ENCODE data around the gene CNTNAP2.

Gene CNTNAP2

DNA sequence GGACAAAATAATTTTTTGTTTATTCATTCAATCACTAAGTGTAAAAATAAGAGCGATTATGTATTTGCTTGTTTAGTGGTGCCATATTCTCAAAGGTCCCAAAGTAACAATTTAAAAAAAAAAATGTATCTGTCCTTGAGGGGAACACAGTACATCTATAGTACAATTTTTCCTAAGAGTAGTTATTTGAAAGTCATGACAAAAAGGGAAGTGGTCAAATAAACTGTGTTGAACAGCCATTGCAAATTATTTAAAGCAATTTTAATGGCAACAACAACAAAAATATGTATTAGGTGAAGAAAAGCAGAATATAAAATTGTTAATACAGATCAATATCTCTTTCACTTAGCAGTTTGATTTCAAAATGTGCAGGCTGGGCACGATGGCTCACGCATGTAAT is 943.5 kb downstream of the CNTNAP2 start:
- TF ChIP-seq PAX5 (IDR thresholded peaks at IDR 0.05; ENCODE audit: insufficient read depth, low read length, severe bottlenecking) = no peak
- FAIRE-seq = no peak
- DNase-seq (ENCODE audit: insufficient read length, low spot score) = no peak

DNA sequence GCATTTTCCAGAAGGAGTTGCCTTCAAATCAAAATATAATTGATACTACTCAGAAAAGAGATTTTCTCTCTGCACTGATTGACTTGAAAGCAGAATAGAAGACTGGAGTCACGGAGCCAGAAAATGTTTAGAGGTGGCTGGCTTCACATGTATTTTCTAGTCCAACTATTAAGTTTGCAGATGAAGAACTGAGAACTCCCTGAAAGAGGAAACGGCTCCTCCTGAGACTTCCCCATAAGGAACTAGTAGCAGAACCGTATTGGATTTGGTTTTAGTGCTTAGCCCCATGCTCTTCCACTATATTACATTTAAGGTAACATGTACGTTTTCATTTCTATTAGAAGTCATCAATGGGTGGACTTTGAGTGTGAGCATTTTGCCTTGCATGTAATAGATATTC is 946.3 kb downstream of the CNTNAP2 start:
- no peak for TF ChIP-seq SPI1 (IDR thresholded peaks at IDR 0.05; ENCODE audit: low read depth, low read length)
- TF ChIP-seq TAF1 (IDR thresholded peaks at IDR 0.05; ENCODE audit: low read depth, low read length) = no peak
- TF ChIP-seq POLR2A (IDR thresholded peaks at IDR 0.05; ENCODE audit: low read depth, low read length) = no peak
- no peak for TF ChIP-seq POLR2AphosphoS5 (IDR thresholded peaks at IDR 0.05; ENCODE audit: low read depth, low read length)
- TF ChIP-seq PAX5 (IDR thresholded peaks at IDR 0.05; ENCODE audit: insufficient read depth, low read length, severe bottlenecking) = no peak
- TF ChIP-seq POU2F2 (IDR thresholded peaks at IDR 0.05; ENCODE audit: low read depth, low read length) = no peak
- no peak for DNase-seq (ENCODE audit: insufficient read length, low spot score)
- FAIRE-seq = no peak

DNA sequence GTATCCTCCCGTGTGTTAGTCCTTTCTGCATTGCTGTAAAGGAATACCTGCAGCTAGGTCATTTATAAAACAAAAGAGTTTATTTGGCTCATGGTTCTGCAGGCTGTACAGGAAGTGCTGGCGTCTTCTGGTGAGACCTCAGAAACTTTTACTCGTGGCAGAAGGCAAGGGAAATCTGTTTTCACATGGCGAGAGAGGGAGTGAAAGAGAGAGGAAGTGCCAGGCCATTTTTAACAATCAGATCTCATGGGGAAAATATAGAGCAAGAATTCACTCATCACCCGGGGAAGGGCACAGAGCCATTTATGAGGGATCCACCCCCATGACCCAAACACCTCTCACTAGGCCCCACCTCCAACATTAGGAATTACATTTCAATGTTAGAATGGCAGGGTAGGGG is 952.2 kb downstream of the CNTNAP2 start:
- no peak for DNase-seq (ENCODE audit: insufficient read length, low spot score)
- TF ChIP-seq POLR2AphosphoS5 (IDR thresholded peaks at IDR 0.05; ENCODE audit: low read depth, low read length) = no peak
- no peak for TF ChIP-seq PAX5 (IDR thresholded peaks at IDR 0.05; ENCODE audit: insufficient read depth, low read length, severe bottlenecking)
- no peak for TF ChIP-seq SPI1 (IDR thresholded peaks at IDR 0.05; ENCODE audit: low read depth, low read length)
- no peak for TF ChIP-seq TAF1 (IDR thresholded peaks at IDR 0.05; ENCODE audit: low read depth, low read length)
- TF ChIP-seq POU2F2 (IDR thresholded peaks at IDR 0.05; ENCODE audit: low read depth, low read length) = no peak
- TF ChIP-seq POLR2A (IDR thresholded peaks at IDR 0.05; ENCODE audit: low read depth, low read length) = no peak
- no peak for FAIRE-seq

DNA sequence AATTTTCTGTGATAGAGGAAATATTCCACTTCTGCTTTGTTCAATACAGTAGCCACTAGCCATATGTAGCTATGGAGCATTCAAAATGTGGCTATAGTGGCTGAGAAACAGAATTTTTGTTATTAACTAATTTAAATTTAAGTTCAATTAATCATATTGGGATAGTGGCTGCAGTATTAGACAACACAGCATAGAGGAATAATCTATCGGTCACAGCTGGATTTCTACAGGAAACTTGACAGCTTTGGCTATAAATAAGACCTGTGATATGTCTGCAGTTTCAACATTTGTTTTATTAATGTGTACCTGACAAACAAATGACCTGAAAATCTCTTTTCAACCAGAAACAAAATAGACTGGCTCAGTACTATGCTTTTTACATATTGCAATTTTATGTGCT is 953.2 kb downstream of the CNTNAP2 start:
- TF ChIP-seq POLR2AphosphoS5 (IDR thresholded peaks at IDR 0.05; ENCODE audit: low read depth, low read length) = no peak
- no peak for TF ChIP-seq SPI1 (IDR thresholded peaks at IDR 0.05; ENCODE audit: low read depth, low read length)
- TF ChIP-seq PAX5 (IDR thresholded peaks at IDR 0.05; ENCODE audit: insufficient read depth, low read length, severe bottlenecking) = no peak
- no peak for TF ChIP-seq POU2F2 (IDR thresholded peaks at IDR 0.05; ENCODE audit: low read depth, low read length)
- TF ChIP-seq TAF1 (IDR thresholded peaks at IDR 0.05; ENCODE audit: low read depth, low read length) = no peak
- TF ChIP-seq POLR2A (IDR thresholded peaks at IDR 0.05; ENCODE audit: low read depth, low read length) = no peak
- FAIRE-seq = no peak

DNA sequence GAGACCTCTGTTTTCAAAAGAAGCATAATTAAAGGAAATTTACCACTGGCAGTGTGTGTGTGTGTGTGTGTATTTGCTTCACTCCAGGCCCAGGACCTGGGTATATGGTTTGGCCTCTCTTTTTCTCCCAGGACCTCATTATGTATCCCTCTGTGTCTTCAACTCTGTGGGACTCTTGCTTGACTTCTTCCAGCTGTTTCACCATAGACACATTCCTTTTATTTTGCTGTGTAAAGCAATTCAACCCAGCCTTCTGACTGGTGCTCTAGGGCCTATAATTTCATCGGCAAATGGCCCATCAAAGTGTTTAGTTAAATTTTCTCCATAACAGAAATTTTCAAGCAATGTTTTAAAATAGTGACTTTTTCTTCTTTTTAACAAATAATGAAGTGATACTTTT is 954.3 kb downstream of the CNTNAP2 start:
- no peak for DNase-seq (ENCODE audit: insufficient read length, low spot score)
- no peak for FAIRE-seq
- TF ChIP-seq SPI1 (IDR thresholded peaks at IDR 0.05; ENCODE audit: low read depth, low read length) (no peak), TAF1 (IDR thresholded peaks at IDR 0.05; ENCODE audit: low read depth, low read length) (no peak), PAX5 (IDR thresholded peaks at IDR 0.05; ENCODE audit: insufficient read depth, low read length, severe bottlenecking) (no peak), POU2F2 (IDR thresholded peaks at IDR 0.05; ENCODE audit: low read depth, low read length) (no peak), POLR2A (IDR thresholded peaks at IDR 0.05; ENCODE audit: low read depth, low read length) (no peak), POLR2AphosphoS5 (IDR thresholded peaks at IDR 0.05; ENCODE audit: low read depth, low read length) (no peak)

More for the DNA sequence above, 953.2 kb downstream of the CNTNAP2 start:
- no peak for DNase-seq (ENCODE audit: insufficient read length, low spot score)

DNA sequence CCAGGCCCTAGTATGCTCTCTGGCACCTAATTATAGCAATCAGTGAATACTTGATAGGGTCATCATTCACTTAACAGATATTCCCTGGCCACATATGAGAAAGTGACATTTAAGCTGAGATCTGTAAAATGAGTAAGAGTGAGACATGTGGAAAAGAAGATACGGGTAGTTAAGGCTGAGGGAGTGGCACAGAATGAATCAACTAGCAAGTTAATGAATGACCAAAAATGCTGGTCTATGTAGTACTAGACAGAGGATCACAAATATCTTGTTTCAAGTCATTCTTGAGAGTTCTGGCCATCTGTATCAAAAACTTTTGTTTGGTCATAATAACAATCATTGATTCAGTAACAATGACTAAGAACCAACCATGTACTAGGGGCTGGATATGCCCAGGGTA is 954.9 kb downstream of the CNTNAP2 start:
- FAIRE-seq = no peak
- DNase-seq (ENCODE audit: insufficient read length, low spot score) = no peak
- no peak for TF ChIP-seq SPI1 (IDR thresholded peaks at IDR 0.05; ENCODE audit: low read depth, low read length)
- no peak for TF ChIP-seq PAX5 (IDR thresholded peaks at IDR 0.05; ENCODE audit: insufficient read depth, low read length, severe bottlenecking)
- TF ChIP-seq TAF1 (IDR thresholded peaks at IDR 0.05; ENCODE audit: low read depth, low read length) = no peak
- TF ChIP-seq POLR2AphosphoS5 (IDR thresholded peaks at IDR 0.05; ENCODE audit: low read depth, low read length) = no peak
- TF ChIP-seq POU2F2 (IDR thresholded peaks at IDR 0.05; ENCODE audit: low read depth, low read length) = no peak
- TF ChIP-seq POLR2A (IDR thresholded peaks at IDR 0.05; ENCODE audit: low read depth, low read length) = no peak

DNA sequence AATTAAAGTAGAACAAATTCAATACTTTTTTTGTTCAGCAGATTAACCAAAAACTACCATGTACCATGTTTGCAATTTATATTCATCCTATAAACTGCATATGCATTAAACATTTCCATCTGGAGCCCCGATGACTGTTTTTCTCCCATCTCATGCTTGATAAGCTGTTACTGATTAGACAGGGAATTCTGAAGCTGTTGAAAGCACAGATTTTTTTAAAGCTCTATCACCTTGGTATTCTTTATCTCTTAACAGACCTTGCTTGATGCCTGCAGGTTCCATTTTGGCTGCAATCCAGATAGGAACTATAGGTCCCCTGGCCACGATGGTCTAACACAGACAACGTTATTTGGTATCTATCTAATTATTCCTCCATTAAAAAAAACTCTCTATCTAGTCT is 961.7 kb downstream of the CNTNAP2 start:
- DNase-seq (ENCODE audit: insufficient read length, low spot score) = no peak
- no peak for TF ChIP-seq TAF1 (IDR thresholded peaks at IDR 0.05; ENCODE audit: low read depth, low read length)
- no peak for FAIRE-seq

DNA sequence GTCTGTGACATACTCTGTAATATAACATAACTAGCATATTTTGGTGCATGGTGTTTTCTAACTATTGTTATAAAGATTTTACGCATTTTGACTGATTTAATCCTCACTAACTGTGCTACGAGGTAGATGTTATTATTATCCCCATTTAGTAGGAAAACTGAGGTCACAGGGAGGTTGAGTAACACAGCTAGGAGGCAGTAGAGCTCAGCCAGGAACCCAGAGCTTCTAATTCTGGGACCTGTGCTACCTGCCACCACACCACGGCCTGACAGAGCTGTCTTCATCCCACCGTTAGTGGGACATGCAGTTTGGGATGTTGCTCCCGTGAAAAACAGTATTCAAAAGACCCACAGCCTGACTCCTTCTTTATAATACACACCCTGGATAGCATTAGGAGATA is 962.5 kb downstream of the CNTNAP2 start:
- TF ChIP-seq PAX5 (IDR thresholded peaks at IDR 0.05; ENCODE audit: insufficient read depth, low read length, severe bottlenecking) (no peak), POLR2AphosphoS5 (IDR thresholded peaks at IDR 0.05; ENCODE audit: low read depth, low read length) (no peak), SPI1 (IDR thresholded peaks at IDR 0.05; ENCODE audit: low read depth, low read length) (no peak), POLR2A (IDR thresholded peaks at IDR 0.05; ENCODE audit: low read depth, low read length) (no peak), TAF1 (IDR thresholded peaks at IDR 0.05; ENCODE audit: low read depth, low read length) (no peak), POU2F2 (IDR thresholded peaks at IDR 0.05; ENCODE audit: low read depth, low read length) (no peak)

DNA sequence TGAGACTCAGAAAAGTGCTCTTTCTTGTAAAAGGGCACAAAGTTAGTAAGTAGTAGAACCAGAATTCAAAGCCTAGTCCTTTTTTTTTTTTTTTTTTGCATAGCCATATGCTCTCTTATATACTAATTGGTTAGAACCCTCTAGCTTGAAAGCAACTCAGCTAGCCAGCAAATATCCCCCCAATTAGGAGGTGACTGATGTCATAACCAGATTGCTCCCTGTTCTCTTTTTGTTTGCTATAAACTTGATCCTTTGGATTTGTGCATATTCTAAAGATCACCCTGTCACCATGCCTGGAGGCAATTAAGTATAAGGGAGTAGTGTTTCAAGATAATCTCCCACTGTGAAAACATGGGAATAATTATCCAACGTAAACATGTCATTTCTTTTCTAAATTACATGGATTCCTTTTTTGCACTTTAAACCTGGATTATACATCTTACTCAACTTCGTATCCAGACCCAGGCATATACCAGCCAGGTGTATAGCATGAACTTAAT is 963.4 kb downstream of the CNTNAP2 start:
- TF ChIP-seq SPI1 (IDR thresholded peaks at IDR 0.05; ENCODE audit: low read depth, low read length) = no peak
- no peak for TF ChIP-seq POLR2AphosphoS5 (IDR thresholded peaks at IDR 0.05; ENCODE audit: low read depth, low read length)
- FAIRE-seq = no peak
- DNase-seq (ENCODE audit: insufficient read length, low spot score) = no peak

More for the DNA sequence above, 962.5 kb downstream of the CNTNAP2 start:
- FAIRE-seq (no peak), DNase-seq (ENCODE audit: insufficient read length, low spot score) (no peak)

DNA sequence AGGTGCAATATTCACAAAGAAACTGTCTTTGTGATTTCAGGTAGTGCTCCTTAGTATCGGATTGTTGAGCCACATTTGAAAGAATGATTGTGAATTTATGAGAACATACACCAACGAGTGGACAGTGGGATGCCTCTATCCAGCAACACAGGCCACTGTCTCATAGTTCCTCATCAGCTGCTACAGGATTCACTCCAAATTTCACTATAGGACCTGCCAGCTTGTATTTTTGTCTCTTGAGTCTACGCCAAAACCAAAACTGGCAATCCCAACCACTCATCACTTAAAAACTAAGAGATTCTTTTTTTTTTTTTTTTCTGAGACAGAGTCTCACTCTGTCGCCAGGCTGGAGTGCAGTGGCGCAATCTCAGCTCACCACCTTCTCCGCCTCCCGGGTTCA is 964.5 kb downstream of the CNTNAP2 start:
- TF ChIP-seq POLR2A (IDR thresholded peaks at IDR 0.05; ENCODE audit: low read depth, low read length) = no peak
- no peak for TF ChIP-seq PAX5 (IDR thresholded peaks at IDR 0.05; ENCODE audit: insufficient read depth, low read length, severe bottlenecking)
- TF ChIP-seq POU2F2 (IDR thresholded peaks at IDR 0.05; ENCODE audit: low read depth, low read length) = no peak
- no peak for TF ChIP-seq SPI1 (IDR thresholded peaks at IDR 0.05; ENCODE audit: low read depth, low read length)
- no peak for TF ChIP-seq TAF1 (IDR thresholded peaks at IDR 0.05; ENCODE audit: low read depth, low read length)
- no peak for TF ChIP-seq POLR2AphosphoS5 (IDR thresholded peaks at IDR 0.05; ENCODE audit: low read depth, low read length)
- FAIRE-seq = no peak
- DNase-seq (ENCODE audit: insufficient read length, low spot score) = no peak

DNA sequence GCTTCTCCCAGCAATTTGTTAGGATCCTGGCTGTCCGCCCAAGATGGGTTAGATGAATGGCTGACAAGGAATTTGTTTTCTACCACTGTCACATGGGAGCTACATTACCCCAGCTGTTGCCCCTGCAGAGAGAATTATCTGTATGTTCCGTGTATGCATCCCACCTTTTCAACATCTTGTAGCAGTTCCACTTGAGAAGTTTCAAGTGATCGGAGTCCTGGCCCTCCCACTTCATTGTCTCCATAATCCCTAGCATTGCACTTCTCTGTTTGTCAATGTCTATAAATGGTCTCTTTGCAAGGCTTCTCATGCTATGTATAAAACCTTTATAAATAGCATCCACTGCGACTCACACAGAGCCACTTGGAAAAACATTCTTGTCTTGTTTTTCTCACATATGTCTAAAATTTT is 972.5 kb downstream of the CNTNAP2 start:
- TF ChIP-seq SPI1 (IDR thresholded peaks at IDR 0.05; ENCODE audit: low read depth, low read length) = no peak
- no peak for TF ChIP-seq PAX5 (IDR thresholded peaks at IDR 0.05; ENCODE audit: insufficient read depth, low read length, severe bottlenecking)
- no peak for TF ChIP-seq POLR2AphosphoS5 (IDR thresholded peaks at IDR 0.05; ENCODE audit: low read depth, low read length)
- TF ChIP-seq POLR2A (IDR thresholded peaks at IDR 0.05; ENCODE audit: low read depth, low read length) = no peak
- FAIRE-seq = no peak
- no peak for DNase-seq (ENCODE audit: insufficient read length, low spot score)
